Measurements from ENCODE around the gene H2BK1. TPM values are rescaled to one million over a fixed set of nuclear protein-coding genes. Genes with fewer than 3 reads are reported as not detected.

The H2BK1 gene
- total and polyA plus RNA-seq, 2 donors (not counting 1 experiment from before 2014, with no cell fraction given), result not detected

- H3K36me3 ChIP-seq (ENCODE audit: control insufficient read depth, insufficient read depth, low read length), result no peaks in the 10 kb centered on the region
- no peaks in the 10 kb centered on the region for H3K79me2 ChIP-seq (ENCODE audit: control insufficient read depth, insufficient read depth, low read length)
- no peak overlapping the region for H2AFZ ChIP-seq (ENCODE audit: low read length)
- peak overlapping the region; percentile 25 for H3K4me2 ChIP-seq (ENCODE audit: extremely low read depth, insufficient read depth, low read length)
- no peaks in the 10 kb centered on the region for H3K4me1 ChIP-seq (ENCODE audit: control insufficient read depth, extremely low read depth, insufficient read depth, low read length)
- H3K4me3 ChIP-seq (replicated peaks in 1 of 4; ENCODE audit: control extremely low read depth in 1 of 4, insufficient read depth in 1 of 4, low read depth in 3 of 4, low read length in 4 of 4), result peak overlapping the region in 1 of 4 experiments; percentile 4
- H3K27me3 ChIP-seq (ENCODE audit: control insufficient read depth, insufficient read depth, low read length), result peaks cover 52% of the 10 kb centered on the region
- DNase-seq (ENCODE audit: low read depth in 2 of 2), result no peak
- H3K9ac ChIP-seq (ENCODE audit: insufficient read depth, low read length), result no peak overlapping the region
- no peaks in the 10 kb centered on the region for H3K9me3 ChIP-seq (ENCODE audit: control insufficient read depth, insufficient read depth, low read depth, low read length)
- no peaks in the 10 kb centered on the region for H4K20me1 ChIP-seq (ENCODE audit: control insufficient read depth, extremely low read depth, insufficient read depth, low read length)
- TF ChIP-seq, protein P1, sequence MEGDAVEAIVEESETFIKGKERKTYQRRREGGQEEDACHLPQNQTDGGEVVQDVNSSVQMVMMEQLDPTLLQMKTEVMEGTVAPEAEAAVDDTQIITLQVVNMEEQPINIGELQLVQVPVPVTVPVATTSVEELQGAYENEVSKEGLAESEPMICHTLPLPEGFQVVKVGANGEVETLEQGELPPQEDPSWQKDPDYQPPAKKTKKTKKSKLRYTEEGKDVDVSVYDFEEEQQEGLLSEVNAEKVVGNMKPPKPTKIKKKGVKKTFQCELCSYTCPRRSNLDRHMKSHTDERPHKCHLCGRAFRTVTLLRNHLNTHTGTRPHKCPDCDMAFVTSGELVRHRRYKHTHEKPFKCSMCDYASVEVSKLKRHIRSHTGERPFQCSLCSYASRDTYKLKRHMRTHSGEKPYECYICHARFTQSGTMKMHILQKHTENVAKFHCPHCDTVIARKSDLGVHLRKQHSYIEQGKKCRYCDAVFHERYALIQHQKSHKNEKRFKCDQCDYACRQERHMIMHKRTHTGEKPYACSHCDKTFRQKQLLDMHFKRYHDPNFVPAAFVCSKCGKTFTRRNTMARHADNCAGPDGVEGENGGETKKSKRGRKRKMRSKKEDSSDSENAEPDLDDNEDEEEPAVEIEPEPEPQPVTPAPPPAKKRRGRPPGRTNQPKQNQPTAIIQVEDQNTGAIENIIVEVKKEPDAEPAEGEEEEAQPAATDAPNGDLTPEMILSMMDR (conservative IDR thresholded peaks at IDR 0.05 in 1 of 2, IDR thresholded peaks at IDR 0.05 in 1 of 2; ENCODE audit: low read depth in 1 of 2, low read length in 2 of 2), result peak; percentile 32 to 38
- peak; percentile 45 for TF ChIP-seq EZH2 (IDR thresholded peaks at IDR 0.05; ENCODE audit: low read length, missing control alignments)
- H3K27ac ChIP-seq (ENCODE audit: insufficient read depth, low read length), result no peak overlapping the region
Measured at GRCh38 chr7:151168003-151168786, 42.1 kb downstream of the H2BK1 start.

DNA sequence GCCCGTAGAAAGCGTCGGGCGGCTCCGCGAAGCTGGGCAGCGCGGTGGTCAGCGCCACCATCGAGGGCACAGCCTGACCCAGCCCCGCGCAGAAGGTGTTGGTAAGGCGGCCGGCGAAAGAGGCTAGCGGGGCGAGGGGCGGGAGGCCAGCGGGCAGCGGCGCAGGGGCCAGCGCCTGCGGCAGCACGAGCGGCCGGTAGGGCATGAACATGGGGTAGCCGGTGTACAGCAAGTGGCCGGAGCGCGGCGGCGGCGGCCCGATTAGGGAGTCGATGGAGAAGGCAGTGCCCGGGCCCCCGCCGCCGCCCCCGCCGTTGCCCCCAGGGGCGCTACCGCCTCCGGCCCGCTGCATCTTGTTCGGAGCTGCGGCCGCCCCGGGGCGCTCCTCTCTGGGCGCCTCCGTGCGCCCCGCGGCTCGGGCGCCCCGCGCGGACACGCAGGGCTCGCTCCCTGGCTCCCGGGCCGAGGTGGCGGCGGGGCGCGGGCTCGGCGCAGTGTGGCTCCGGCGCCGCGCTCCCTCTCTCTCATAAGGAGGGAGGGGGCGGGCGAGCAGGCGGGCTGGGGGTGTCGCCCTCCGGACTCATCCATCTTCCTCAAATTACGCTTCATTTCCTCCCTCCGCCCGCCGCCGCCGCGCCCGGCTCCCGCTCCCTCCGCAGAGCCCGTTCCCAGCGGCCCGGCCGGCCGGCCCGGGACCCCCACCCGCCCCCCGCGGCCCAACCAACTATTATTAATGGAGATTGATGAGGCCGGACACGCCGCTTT is 42.9 kb downstream of the H2BK1 start, which contains the start of gene GBX1:
TSS of gene GBX1 (minus strand) at position 498 of the 765 bp plus-strand sequence. CDS start at position 352, 146 bp downstream.
- TF ChIP-seq EZH2 (IDR thresholded peaks at IDR 0.05; ENCODE audit: low read length, missing control alignments), result peak; percentile 89
- TF ChIP-seq, protein P1 (conservative IDR thresholded peaks at IDR 0.05 in 1 of 2, IDR thresholded peaks at IDR 0.05 in 1 of 2; ENCODE audit: low read depth in 1 of 2, low read length in 2 of 2), result no peak

GRCh38 chr7:151166629-151167196 is 43.6 kb downstream of the H2BK1 start:
- Histone ChIP-seq H3K4me1 (ENCODE audit: control insufficient read depth, extremely low read depth, insufficient read depth, low read length) (no peaks in the 10 kb centered on the region), H4K20me1 (ENCODE audit: control insufficient read depth, extremely low read depth, insufficient read depth, low read length) (no peaks in the 10 kb centered on the region), H3K4me3 (replicated peaks in 1 of 4; ENCODE audit: control extremely low read depth in 1 of 4, insufficient read depth in 1 of 4, low read depth in 3 of 4, low read length in 4 of 4) (peak overlapping the region in 1 of 4 experiments; percentile 20), H3K36me3 (ENCODE audit: control insufficient read depth, insufficient read depth, low read length) (no peaks in the 10 kb centered on the region), H3K4me2 (ENCODE audit: extremely low read depth, insufficient read depth, low read length) (peak overlapping the region; percentile 54), H3K27ac (ENCODE audit: insufficient read depth, low read length) (no peak overlapping the region), H3K9me3 (ENCODE audit: control insufficient read depth, insufficient read depth, low read depth, low read length) (no peaks in the 10 kb centered on the region), H3K27me3 (ENCODE audit: control insufficient read depth, insufficient read depth, low read length) (peaks cover 57% of the 10 kb centered on the region), H3K9ac (ENCODE audit: insufficient read depth, low read length) (no peak overlapping the region), H2AFZ (ENCODE audit: low read length) (no peak overlapping the region), H3K79me2 (ENCODE audit: control insufficient read depth, insufficient read depth, low read length) (no peaks in the 10 kb centered on the region)
- peak; percentile 97 for TF ChIP-seq EZH2 (IDR thresholded peaks at IDR 0.05; ENCODE audit: low read length, missing control alignments)
- TF ChIP-seq, protein P1 (conservative IDR thresholded peaks at IDR 0.05 in 1 of 2, IDR thresholded peaks at IDR 0.05 in 1 of 2; ENCODE audit: low read depth in 1 of 2, low read length in 2 of 2), result no peak
- DNase-seq (ENCODE audit: low read depth in 2 of 2), result no peak

More for the DNA sequence above, 42.9 kb downstream of the H2BK1 start, which contains the start of gene GBX1:
- Histone ChIP-seq H3K79me2 (ENCODE audit: control insufficient read depth, insufficient read depth, low read length) (no peaks in the 10 kb centered on the region), H3K4me3 (replicated peaks in 1 of 4; ENCODE audit: control extremely low read depth in 1 of 4, insufficient read depth in 1 of 4, low read depth in 3 of 4, low read length in 4 of 4) (peak within 1 kb of the TSS in 1 of 4 experiments; percentile 20), H3K27ac (ENCODE audit: insufficient read depth, low read length) (no peak within 1 kb of the TSS), H3K9me3 (ENCODE audit: control insufficient read depth, insufficient read depth, low read depth, low read length) (no peaks in the 10 kb centered on the region), H3K4me1 (ENCODE audit: control insufficient read depth, extremely low read depth, insufficient read depth, low read length) (no peaks in the 10 kb centered on the region), H2AFZ (ENCODE audit: low read length) (no peak within 1 kb of the TSS), H3K36me3 (ENCODE audit: control insufficient read depth, insufficient read depth, low read length) (no peaks in the 10 kb centered on the region), H3K27me3 (ENCODE audit: control insufficient read depth, insufficient read depth, low read length) (peaks cover 55% of the 10 kb centered on the region), H4K20me1 (ENCODE audit: control insufficient read depth, extremely low read depth, insufficient read depth, low read length) (no peaks in the 10 kb centered on the region), H3K9ac (ENCODE audit: insufficient read depth, low read length) (no peak within 1 kb of the TSS), H3K4me2 (ENCODE audit: extremely low read depth, insufficient read depth, low read length) (peak within 1 kb of the TSS; percentile 54)
- DNase-seq (ENCODE audit: low read depth in 2 of 2), result peak; percentile 25 to 26

Measured in fibroblast of lung (primary cell).